B cell (primary cell): Measurements from ENCODE around the gene PTPRO. TPM values are rescaled to one million over a fixed set of nuclear protein-coding genes. Genes with fewer than 3 reads are reported as not detected.

Experiments
- ATAC-seq: fragments of 200-7000 bp; cut with Tn5 transposase; one replicate; pipeline ENCODE4 v1.10.0; 2021; ENCODE audit warnings: low read depth, mild to moderate bottlenecking, moderate number of reproducible peaks, moderate library complexity
- CTCF ChIA-PET: fragments of 350-600 bp; sonication (Branson Sonifier 250); formaldehyde crosslinking; loops from one replicate; lab custom pipeline; 2021; ENCODE audit warnings: antibody characterized with exemption, inconsistent platforms; lab: Charles Lee
- POLR2A ChIA-PET: fragments of 350-600 bp; sonication (Branson Sonifier 250); formaldehyde crosslinking; loops from one replicate; lab custom pipeline; 2021; ENCODE audit warnings: antibody characterized with exemption; lab: Charles Lee
- DNase-seq: peaks from one replicate; pipeline ENCODE4 v3.0.0; 2013
- H2AFZ ChIP-seq: 2 replicates; pipeline ENCODE4 v1.6.1; 2012; ENCODE audit warnings: mild to moderate bottlenecking, low read depth, low read length; ENCODE audit not compliant: insufficient read depth, poor library complexity, severe bottlenecking
- H3K27ac ChIP-seq, 2 donors: 1 replicate in 1 of 2; 2 replicates in 1 of 2; pipeline ENCODE4 v1.5.1; 2012 to 2013; ENCODE audit warnings: low read length in 2 of 2, mild to moderate bottlenecking in 2 of 2, moderate library complexity in 1 of 2
- H3K27me3 ChIP-seq, 4 experiments: fragments of 200-600 bp in 1 of 4; sonication (generic) in 1 of 4; replicated peaks in 1 of 4; 1 replicate in 2 of 4; 2 replicates in 2 of 4; pipeline versions ENCODE4 v1.6.1 to v1.7.0; 2013 to 2016; ENCODE audit warnings: low read length in 3 of 4, mild to moderate bottlenecking in 2 of 4, mixed read lengths in 1 of 4, moderate library complexity in 1 of 4; ENCODE audit not compliant: insufficient read depth in 4 of 4, control insufficient read depth in 3 of 4; ENCODE audit errors: control extremely low read depth in 1 of 4
- H3K36me3 ChIP-seq, 2 experiments: replicated peaks in 1 of 2; 1 replicate in 1 of 2; 2 replicates in 1 of 2; pipeline versions ENCODE4 v1.6.1 to v1.7.1; 2013; ENCODE audit warnings: low read length in 1 of 2; ENCODE audit not compliant: insufficient read depth in 2 of 2, control insufficient read depth in 1 of 2; ENCODE audit errors: control extremely low read depth in 1 of 2, extremely low read depth in 1 of 2
- H3K4me1 ChIP-seq, 2 donors: fragments of 200-600 bp in 1 of 2; sonication (generic) in 1 of 2; 1 replicate in 1 of 2; 2 replicates in 1 of 2; pipeline versions ENCODE4 v1.5.1 to v1.6.1; 2013 to 2017; ENCODE audit warnings: low read length in 2 of 2; ENCODE audit not compliant: control insufficient read depth in 2 of 2, insufficient read depth in 2 of 2
- H3K4me2 ChIP-seq: replicated peaks from 2 replicates; pipeline ENCODE3; 2012; ENCODE audit warnings: mild to moderate bottlenecking, low read depth, low read length; ENCODE audit not compliant: poor library complexity, severe bottlenecking
- H3K4me3 ChIP-seq, 5 experiments: fragments of 200-600 bp in 1 of 5; sonication (generic) in 1 of 5; 1 replicate in 3 of 5; 2 replicates in 2 of 5; pipeline versions ENCODE4 v1.5.1 to v1.7.0; 2011 to 2016; ENCODE audit warnings: low read length in 4 of 5, mild to moderate bottlenecking in 4 of 5, low read depth in 2 of 5, control low read depth in 1 of 5, moderate library complexity in 1 of 5; ENCODE audit not compliant: insufficient read depth in 1 of 5; ENCODE audit errors: control extremely low read depth in 1 of 5, extremely low read depth in 1 of 5
- H3K79me2 ChIP-seq: fragments of 200-600 bp; sonication (generic); one replicate; pipeline ENCODE4 v1.6.0; 2016; ENCODE audit warnings: low read length; ENCODE audit not compliant: control insufficient read depth, insufficient read depth
- H3K9ac ChIP-seq: fragments of 200-600 bp; sonication (generic); 2 replicates; pipeline ENCODE4 v1.6.1; 2017; ENCODE audit warnings: mild to moderate bottlenecking, low read length, moderate library complexity
- H3K9me3 ChIP-seq, 3 donors: one replicate each; pipeline versions ENCODE4 v1.6.1 to v1.7.1; 2013; ENCODE audit warnings: low read length in 2 of 3; ENCODE audit not compliant: control insufficient read depth in 2 of 3, insufficient read depth in 1 of 3; ENCODE audit errors: control extremely low read depth in 1 of 3
- H4K20me1 ChIP-seq: 2 replicates; pipeline ENCODE4 v1.6.0; 2012; ENCODE audit warnings: mild to moderate bottlenecking, low read length; ENCODE audit not compliant: insufficient read depth, control insufficient read depth, poor library complexity, severe bottlenecking
- H3K27ac Mint-ChIP-seq: one replicate; pipeline ENCODE4 v1.8.0; 2021; ENCODE audit warnings: mixed read lengths
- H3K27me3 Mint-ChIP-seq: one replicate; pipeline ENCODE4 v1.8.0; 2021; ENCODE audit warnings: mixed read lengths
- H3K4me1 Mint-ChIP-seq: one replicate; pipeline ENCODE4 v1.8.0; 2021; ENCODE audit warnings: mixed read lengths
- H3K4me3 Mint-ChIP-seq: one replicate; pipeline ENCODE4 v1.8.0; 2021; ENCODE audit warnings: mixed read lengths
- H3K9me3 Mint-ChIP-seq: one replicate; pipeline ENCODE4 v1.8.0; 2022; ENCODE audit warnings: mixed read lengths; ENCODE audit not compliant: insufficient read depth
- CTCF ChIP-seq: fragments of 200-600 bp; IDR thresholded peaks from one replicate; pipeline ENCODE4 v1.8.0; 2022; ENCODE audit warnings: antibody characterized with exemption, mild to moderate bottlenecking
- EZH2 ChIP-seq: IDR thresholded peaks from 2 replicates; pipeline ENCODE4 v1.6.1; 2012; ENCODE audit warnings: borderline replicate concordance, low read depth, mild to moderate bottlenecking, moderate library complexity, low read length; ENCODE audit not compliant: insufficient read depth, poor library complexity, severe bottlenecking
- WGBS: methylation state at CpG from one replicate; pipeline ENCODE4 v1.1.5; 2013; ENCODE audit warnings: missing lambda C conversion rate; ENCODE audit not compliant: insufficient coverage; 5-methylcytosine and 5-hydroxymethylcytosine counted together
- intact Hi-C: fragments of 100-400 bp; cut with micrococcal nuclease; formaldehyde crosslinking; loops from one replicate; pipeline ENCODE4 v1.10.0; 2022
- polyA plus RNA-seq: library from polyadenylated mRNA; depleted of rRNA; stranded (reverse); fragments of >200 nt; gene quantifications from 2 replicates; pipeline ENCODE4 v1.2.3, GENCODE V29; 2012
- total RNA-seq, 2 donors: library from RNA; stranded (reverse); fragments of 120-200 nt in 1 of 2; gene quantifications; 1 replicate in 1 of 2; 2 replicates in 1 of 2; pipeline versions ENCODE4 v1.2.3 to v1.2.4, GENCODE V29; 2013 to 2022

Gene PTPRO
- total and polyA plus RNA-seq, 2 donors (not counting 1 experiment from before 2014, with no cell fraction given) = 23.1 to 23.6 TPM

GRCh38 chr12:15446807-15447206 lies 124.5 kb downstream of the PTPRO start:
- peaks cover 0 to 4% (median 0%) of the 10 kb centered on the region in 3 donors for H3K9me3 ChIP-seq
- no peak for TF ChIP-seq CTCF
- no peak for TF ChIP-seq EZH2
- no peak overlapping the region for H3K27ac Mint-ChIP-seq
- no peak for DNase-seq
- H3K36me3 ChIP-seq = no peaks in the 10 kb centered on the region
- 58% methylated on average over 1 of the region's 4 CpGs for WGBS
- ChIA-PET CTCF (no interaction called here), POLR2A (no interaction called here)
- peaks cover 6% of the 10 kb centered on the region for H3K27me3 Mint-ChIP-seq
- no peaks in the 10 kb centered on the region for H3K4me1 ChIP-seq
- no peak overlapping the region for H2AFZ ChIP-seq
- no peak overlapping the region for H3K4me3 ChIP-seq
- no peak overlapping the region for H3K4me2 ChIP-seq
- H3K27ac ChIP-seq = no peak overlapping the region
- H3K9ac ChIP-seq = no peak overlapping the region
- no peak overlapping the region for H3K4me3 Mint-ChIP-seq
- H3K9me3 Mint-ChIP-seq = peaks cover 5% of the 10 kb centered on the region
- H4K20me1 ChIP-seq = no peaks in the 10 kb centered on the region
- ATAC-seq = no peak
- no peaks in the 10 kb centered on the region for H3K27me3 ChIP-seq
- intact Hi-C loops = no loop called here
- H3K4me1 Mint-ChIP-seq = no peaks in the 10 kb centered on the region
- no peaks in the 10 kb centered on the region for H3K79me2 ChIP-seq

GRCh38 chr12:15453613-15454012 lies 131.3 kb downstream of the PTPRO start:
- Mint-ChIP-seq H3K27me3 (no peaks in the 10 kb centered on the region), H3K27ac (no peak overlapping the region), H3K4me1 (no peaks in the 10 kb centered on the region), H3K4me3 (no peak overlapping the region), H3K9me3 (peaks cover 16% of the 10 kb centered on the region)
- Histone ChIP-seq H4K20me1 (no peaks in the 10 kb centered on the region), H3K27ac (no peak overlapping the region), H3K4me3 (no peak overlapping the region), H3K27me3 (no peaks in the 10 kb centered on the region), H2AFZ (no peak overlapping the region), H3K9me3 (peaks cover 2 to 13% (median 7%) of the 10 kb centered on the region in 3 donors), H3K36me3 (no peaks in the 10 kb centered on the region), H3K79me2 (no peaks in the 10 kb centered on the region), H3K9ac (no peak overlapping the region), H3K4me1 (no peaks in the 10 kb centered on the region), H3K4me2 (no peak overlapping the region)
- ChIA-PET POLR2A (no interaction called here), CTCF (no interaction called here)
- no peak for DNase-seq
- no CpG with 5 or more reads among the region's 1 CpG for WGBS
- no peak for ATAC-seq
- intact Hi-C loops = no loop called here
- TF ChIP-seq CTCF = no peak
- TF ChIP-seq EZH2 = no peak
